DOHH2 (cell line): ENCODE measurements around the gene ABLIM2.

ENCODE experiments used
- CTCF ChIP-seq: fragments of 200-600 bp; sonication (generic); IDR thresholded peaks from one replicate; pipeline ENCODE4 v1.5.1; 2014; ENCODE audit warnings: antibody characterized with exemption, mild to moderate bottlenecking, low read depth, low read length; ENCODE audit not compliant: poor library complexity, severe bottlenecking
- EZH2phosphoT487 ChIP-seq: fragments of 200-600 bp; sonication (generic); IDR thresholded peaks from 2 replicates; pipeline ENCODE4 v1.6.1; 2017; ENCODE audit warnings: borderline replicate concordance, mild to moderate bottlenecking, antibody characterized with exemption, low read length, moderate library complexity, mixed read lengths

- TF ChIP-seq CTCF (no peak), EZH2phosphoT487 (no peak)
Measured at GRCh38 chr4:8198906-8199593, 40.4 kb upstream of the ABLIM2 start, which contains the start of gene SH3TC1.
